Neural progenitor cell (in vitro differentiated cells): ENCODE measurements around the gene CDK10.

Source experiments
- CTCF ChIP-seq: fragments of 200-600 bp; sonication (generic); IDR thresholded peaks from 2 replicates; pipeline ENCODE4 v1.5.1; 2017; ENCODE audit warnings: antibody characterized with exemption, mild to moderate bottlenecking
- EZH2 ChIP-seq: fragments of 200-600 bp; sonication (generic); IDR thresholded peaks from 2 replicates; pipeline ENCODE4 v1.6.1; 2017; ENCODE audit warnings: antibody characterized with exemption, mild to moderate bottlenecking, moderate library complexity

GRCh38 chr16:89711601-89712273 lies 25.2 kb downstream of the CDK10 start:
- TF ChIP-seq EZH2 (no peak), CTCF (no peak)
